Neuronal stem cell (in vitro differentiated cells): ENCODE results near the gene PRDM8.

Source experiments
- DNase-seq: peaks from one replicate; pipeline ENCODE4 v3.0.0-alpha.2; 2013; ENCODE audit warnings: low spot score
- H2AFZ ChIP-seq: one replicate; pipeline ENCODE4 v1.6.1; 2013; ENCODE audit warnings: mild to moderate bottlenecking, low read length, inconsistent platforms
- H2AK5ac ChIP-seq: 2 replicates; pipeline ENCODE4 v1.6.1; 2013; ENCODE audit warnings: low read depth, mild to moderate bottlenecking, inconsistent platforms, low read length, moderate library complexity, mixed read lengths
- H2BK120ac ChIP-seq: 2 replicates; pipeline ENCODE4 v1.6.1; 2013; ENCODE audit warnings: low read depth, mild to moderate bottlenecking, inconsistent platforms, low read length, moderate library complexity, mixed read lengths
- H2BK12ac ChIP-seq: one replicate; pipeline ENCODE4 v1.6.1; 2013; ENCODE audit warnings: low read length, inconsistent platforms
- H2BK15ac ChIP-seq: 2 replicates; pipeline ENCODE4 v1.6.1; 2013; ENCODE audit warnings: mild to moderate bottlenecking, low read length, inconsistent platforms, mixed read lengths
- H2BK5ac ChIP-seq: one replicate; pipeline ENCODE4 v1.6.1; 2013; ENCODE audit warnings: inconsistent platforms, mild to moderate bottlenecking, low read length, moderate library complexity
- H3K14ac ChIP-seq: one replicate; pipeline ENCODE4 v1.6.1; 2013; ENCODE audit warnings: low read length, inconsistent platforms
- H3K18ac ChIP-seq: 2 replicates; pipeline ENCODE4 v1.6.1; 2013; ENCODE audit warnings: low read length, inconsistent platforms
- H3K23ac ChIP-seq: 2 replicates; pipeline ENCODE4 v1.6.1; 2013; ENCODE audit warnings: low read depth, mild to moderate bottlenecking, mixed read lengths, low read length, inconsistent platforms; ENCODE audit not compliant: poor library complexity
- H3K27ac ChIP-seq: replicated peaks from 3 replicates; pipeline ENCODE4 v1.5.1; 2013; ENCODE audit warnings: low read length, inconsistent platforms
- H3K27me3 ChIP-seq, 3 experiments: 2 replicates each; pipeline ENCODE4 v1.6.1; 2013; ENCODE audit warnings: low read length in 3 of 3, mild to moderate bottlenecking in 2 of 3, inconsistent platforms in 1 of 3, low read depth in 1 of 3, mixed read lengths in 1 of 3, moderate library complexity in 1 of 3; ENCODE audit not compliant: control insufficient read depth in 3 of 3, insufficient read depth in 3 of 3
- H3K36me3 ChIP-seq, 2 donors: replicated peaks in 1 of 2; 2 replicates each; pipeline ENCODE4 v1.6.1; 2013; ENCODE audit warnings: low read length in 2 of 2; ENCODE audit not compliant: control insufficient read depth in 2 of 2, insufficient read depth in 2 of 2
- H3K4ac ChIP-seq: 2 replicates; pipeline ENCODE4 v1.6.1; 2013; ENCODE audit warnings: inconsistent platforms, mild to moderate bottlenecking, low read length, moderate library complexity
- H3K4me1 ChIP-seq, 2 donors: 1 replicate in 1 of 2; 2 replicates in 1 of 2; pipeline ENCODE4 v1.6.1; 2013; ENCODE audit warnings: low read length in 2 of 2, low read depth in 1 of 2; ENCODE audit not compliant: control insufficient read depth in 2 of 2, insufficient read depth in 1 of 2
- H3K4me2 ChIP-seq: one replicate; pipeline ENCODE4 v1.6.1; 2013; ENCODE audit warnings: mild to moderate bottlenecking, low read length, inconsistent platforms; ENCODE audit not compliant: insufficient read depth, poor library complexity, severe bottlenecking
- H3K4me3 ChIP-seq, 2 donors: 2 replicates each; pipeline ENCODE4 v1.5.1; 2013; ENCODE audit warnings: low read length in 2 of 2, mild to moderate bottlenecking in 2 of 2, inconsistent platforms in 1 of 2, moderate library complexity in 1 of 2
- H3K79me1 ChIP-seq: one replicate; pipeline ENCODE4 v1.6.1; 2013; ENCODE audit warnings: low read depth, mild to moderate bottlenecking, inconsistent platforms, low read length, moderate library complexity
- H3K9ac ChIP-seq: one replicate; pipeline ENCODE4 v1.6.1; 2013; ENCODE audit warnings: mild to moderate bottlenecking, low read depth, low read length, inconsistent platforms; ENCODE audit not compliant: poor library complexity
- H3K9me3 ChIP-seq, 2 donors: replicated peaks in 1 of 2; 2 replicates each; pipeline versions ENCODE3 to v1.6.1; 2013; ENCODE audit warnings: low read length in 2 of 2, mild to moderate bottlenecking in 2 of 2, inconsistent platforms in 1 of 2, low read depth in 1 of 2, mixed read lengths in 1 of 2, moderate library complexity in 1 of 2; ENCODE audit not compliant: control insufficient read depth in 2 of 2, insufficient read depth in 1 of 2
- H4K8ac ChIP-seq: one replicate; pipeline ENCODE4 v1.6.1; 2013; ENCODE audit warnings: low read depth, mild to moderate bottlenecking, inconsistent platforms, low read length, moderate library complexity
- H4K91ac ChIP-seq: one replicate; pipeline ENCODE4 v1.6.1; 2013; ENCODE audit warnings: low read length, low read depth, mild to moderate bottlenecking, inconsistent platforms; ENCODE audit not compliant: poor library complexity
- WGBS, 2 donors: extraction: QIAGEN DNeasy Blood & Tissue Kit; methylation state at CpG; one replicate each; pipeline ENCODE4 v1.1.7; 2013; ENCODE audit warnings: missing lambda C conversion rate in 2 of 2, mixed read lengths in 1 of 2; ENCODE audit not compliant: insufficient read length in 2 of 2, insufficient replicate concordance in 1 of 2; ENCODE audit errors: extremely low coverage in 2 of 2; 5-methylcytosine and 5-hydroxymethylcytosine counted together

Gene PRDM8

DNA sequence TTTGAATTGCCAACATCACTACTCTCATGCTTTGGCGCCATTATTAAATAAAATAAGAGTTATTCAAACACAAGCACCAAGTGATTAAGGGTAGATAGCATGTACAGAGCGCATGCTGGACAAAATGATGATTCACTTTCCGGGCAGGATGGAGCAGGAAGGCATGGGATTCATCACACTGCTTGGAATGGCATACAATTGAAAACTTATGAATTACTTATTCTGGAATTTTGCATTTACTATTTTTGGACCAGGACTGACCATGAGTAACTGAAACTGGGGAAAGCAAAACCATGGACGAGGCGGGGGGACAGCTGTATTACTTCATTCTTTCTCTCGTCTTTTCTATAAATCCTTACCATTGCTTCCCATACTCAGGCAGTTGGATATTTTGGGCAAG lies 40.7 kb downstream of the PRDM8 start:
- no peak for DNase-seq
- Histone ChIP-seq H2BK5ac (no peak overlapping the region), H3K4me3 (no peak overlapping the region), H3K4me1 (no peaks in the 10 kb centered on the region), H3K27me3 (peaks cover 0 to 2% (median 0%) of the 10 kb centered on the region in 3 experiments), H3K23ac (no peak overlapping the region), H2AK5ac (no peak overlapping the region), H4K91ac (no peak overlapping the region), H3K14ac (no peak overlapping the region), H3K36me3 (no peaks in the 10 kb centered on the region), H2BK12ac (no peak overlapping the region), H2AFZ (no peak overlapping the region), H4K8ac (no peak overlapping the region), H3K4ac (no peak overlapping the region), H2BK120ac (no peak overlapping the region), H3K9ac (no peak overlapping the region), H3K27ac (no peak overlapping the region), H3K79me1 (no peaks in the 10 kb centered on the region), H3K4me2 (no peak overlapping the region), H3K18ac (no peak overlapping the region), H2BK15ac (no peak overlapping the region), H3K9me3 (no peaks in the 10 kb centered on the region)
- WGBS, 2 donors: no CpG with 5 or more reads among the region's 6 CpGs

DNA sequence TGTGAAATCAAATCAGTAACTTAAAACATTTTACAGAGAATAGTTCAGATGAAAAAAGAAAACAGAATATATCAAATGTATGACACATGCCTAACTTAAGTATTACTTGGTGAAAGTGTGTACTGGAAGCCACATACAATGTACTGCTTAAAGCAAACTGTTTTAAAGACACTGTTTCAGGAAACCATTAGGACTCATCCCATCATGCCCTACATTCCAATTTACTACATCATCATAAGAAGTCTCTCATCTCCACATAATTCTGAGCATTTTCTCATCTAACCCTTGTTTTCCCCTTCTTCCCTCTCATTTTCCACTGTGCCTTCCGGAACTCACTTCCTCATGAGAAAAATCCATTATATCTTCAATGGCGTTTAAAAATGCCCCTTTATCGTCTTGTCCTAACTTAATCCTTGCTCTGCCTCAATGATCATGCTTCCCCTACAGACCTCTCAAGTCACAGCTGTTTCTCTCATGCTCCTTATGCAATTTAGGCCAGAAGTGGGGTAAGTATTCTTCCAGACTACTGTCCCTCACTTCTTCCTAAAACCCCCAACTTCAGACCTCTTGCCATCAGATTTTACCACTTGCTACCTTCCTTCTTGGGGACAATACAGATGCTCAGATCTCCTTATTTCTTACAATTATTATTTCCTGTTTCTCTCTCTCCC lies 42.3 kb downstream of the PRDM8 start:
- Histone ChIP-seq H3K27ac (no peak overlapping the region), H3K36me3 (no peaks in the 10 kb centered on the region), H3K23ac (no peak overlapping the region), H2BK120ac (no peak overlapping the region), H3K79me1 (no peaks in the 10 kb centered on the region), H3K18ac (no peak overlapping the region), H2BK15ac (no peak overlapping the region), H3K14ac (no peak overlapping the region), H4K8ac (no peak overlapping the region), H3K4me1 (no peaks in the 10 kb centered on the region), H2AFZ (no peak overlapping the region), H3K27me3 (peaks cover 0 to 2% (median 0%) of the 10 kb centered on the region in 3 experiments), H2BK12ac (no peak overlapping the region), H3K4me3 (no peak overlapping the region), H3K9me3 (no peaks in the 10 kb centered on the region), H2BK5ac (no peak overlapping the region), H3K9ac (no peak overlapping the region), H4K91ac (no peak overlapping the region), H3K4ac (no peak overlapping the region), H2AK5ac (no peak overlapping the region), H3K4me2 (no peak overlapping the region)
- no CpG with 5 or more reads among the region's 3 CpGs for WGBS, 2 donors
- DNase-seq: no peak

DNA sequence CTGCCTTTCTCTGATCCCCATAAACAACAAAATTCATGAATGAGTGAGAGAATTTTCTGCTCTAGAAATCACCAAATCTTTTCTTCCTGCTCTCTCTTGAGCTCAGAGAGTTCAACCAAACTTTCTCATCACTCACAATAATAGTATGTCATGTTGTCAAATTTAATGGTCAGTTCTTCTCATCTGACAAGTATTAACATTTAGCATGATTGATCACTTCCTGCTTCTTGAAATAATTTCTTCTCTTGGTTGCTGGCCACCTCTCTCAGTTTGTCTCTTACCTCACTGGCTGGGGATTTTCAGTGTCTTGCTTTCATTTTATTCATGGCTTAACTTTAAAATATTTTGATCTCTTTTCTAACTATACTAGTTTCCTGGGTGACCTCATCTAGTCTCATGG lies 43.7 kb downstream of the PRDM8 start:
- Histone ChIP-seq H3K36me3 (no peaks in the 10 kb centered on the region), H3K4me1 (no peaks in the 10 kb centered on the region), H4K91ac (no peak overlapping the region), H3K27me3 (peaks cover 0 to 2% (median 0%) of the 10 kb centered on the region in 3 experiments), H3K4me2 (no peak overlapping the region), H2BK120ac (no peak overlapping the region), H2AK5ac (no peak overlapping the region), H3K27ac (no peak overlapping the region), H3K9ac (no peak overlapping the region), H3K4ac (no peak overlapping the region), H3K9me3 (no peaks in the 10 kb centered on the region), H2BK15ac (no peak overlapping the region), H3K14ac (no peak overlapping the region), H3K23ac (no peak overlapping the region), H2AFZ (no peak overlapping the region), H4K8ac (no peak overlapping the region), H2BK12ac (no peak overlapping the region), H3K4me3 (no peak overlapping the region), H2BK5ac (no peak overlapping the region), H3K18ac (no peak overlapping the region), H3K79me1 (no peaks in the 10 kb centered on the region)
- no peak for DNase-seq

DNA sequence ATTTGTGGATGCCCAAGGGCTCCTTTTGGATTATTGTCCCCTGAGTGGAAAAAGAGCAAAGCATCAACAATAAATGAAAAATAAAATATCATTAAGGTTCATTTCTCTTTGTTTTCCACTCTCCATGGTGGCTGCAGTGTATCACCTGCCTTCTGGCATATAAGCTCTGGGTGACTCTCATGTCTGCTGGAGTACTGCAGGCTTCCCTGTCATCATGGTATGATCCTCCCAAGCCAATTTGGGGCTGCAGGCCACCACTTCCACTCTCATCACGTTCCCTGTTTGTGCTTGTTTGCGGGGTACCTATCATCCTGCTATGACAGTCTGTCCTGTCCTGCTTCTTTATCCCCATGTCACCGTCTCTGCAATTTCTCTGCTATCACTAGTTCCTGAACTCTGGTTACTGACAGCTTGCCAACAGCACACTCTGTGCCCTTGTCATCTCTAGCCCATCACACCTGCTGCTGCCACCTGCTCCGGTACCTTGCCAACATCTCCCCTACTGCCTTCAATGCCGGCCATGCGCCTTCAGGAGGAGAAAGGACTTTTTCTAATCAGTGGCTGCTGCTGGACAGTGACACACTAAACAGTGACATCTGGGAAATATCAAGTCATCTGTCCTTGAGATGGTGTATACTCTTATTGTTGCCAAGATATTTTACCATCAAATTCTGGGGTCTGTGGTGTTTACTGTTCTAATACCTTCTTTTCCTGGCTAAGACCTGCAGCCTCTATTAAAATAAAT lies 46.1 kb downstream of the PRDM8 start:
- no peak overlapping the region for H2BK15ac ChIP-seq
- H3K4ac ChIP-seq: no peak overlapping the region
- H2BK120ac ChIP-seq: no peak overlapping the region
- H3K36me3 ChIP-seq: no peaks in the 10 kb centered on the region
- H2BK5ac ChIP-seq: no peak overlapping the region
- H3K9ac ChIP-seq: no peak overlapping the region
- no CpG with 5 or more reads among the region's 6 CpGs for WGBS, 2 donors
- no peaks in the 10 kb centered on the region for H3K9me3 ChIP-seq
- no peak overlapping the region for H3K27ac ChIP-seq
- H3K27me3 ChIP-seq: peaks cover 0 to 2% (median 0%) of the 10 kb centered on the region in 3 experiments
- no peak overlapping the region for H2BK12ac ChIP-seq
- no peak overlapping the region for H3K14ac ChIP-seq
- H3K18ac ChIP-seq: no peak overlapping the region
- no peak overlapping the region for H4K91ac ChIP-seq
- DNase-seq: no peak
- no peaks in the 10 kb centered on the region for H3K4me1 ChIP-seq
- H3K4me2 ChIP-seq: no peak overlapping the region
- H3K79me1 ChIP-seq: no peaks in the 10 kb centered on the region
- H4K8ac ChIP-seq: no peak overlapping the region
- H2AK5ac ChIP-seq: no peak overlapping the region
- no peak overlapping the region for H2AFZ ChIP-seq
- H3K4me3 ChIP-seq: no peak overlapping the region
- H3K23ac ChIP-seq: no peak overlapping the region
